Measurements from ENCODE around the gene AXIN1. TPM values are rescaled to one million over a fixed set of nuclear protein-coding genes. Genes with fewer than 3 reads are reported as not detected.

The AXIN1 gene
- total RNA-seq, 1 donor from 2014 or later = 27.0 TPM

- H3K9me3 ChIP-seq (ENCODE audit: insufficient read depth, low read depth, low read length) = no peaks in the 10 kb centered on the region
- FAIRE-seq (no peak), DNase-seq (ENCODE audit: low read depth) (no peak)
- H3K27ac ChIP-seq (ENCODE audit: low read depth, low read length) = peak within 1 kb of the TSS; percentile 19
- peaks cover 8% of the 10 kb centered on the region for H3K4me1 ChIP-seq (ENCODE audit: insufficient read depth, low read length)
- no peak for TF ChIP-seq EZH2 (IDR thresholded peaks at IDR 0.05; ENCODE audit: insufficient read depth, low read length)
- no peak for TF ChIP-seq CTCF (IDR thresholded peaks at IDR 0.05; ENCODE audit: insufficient read depth, low read depth, low read length)
- Mint-ChIP-seq H3K9me3 (ENCODE audit: unreplicated experiment) (no peaks in the 10 kb centered on the region), H3K4me1 (ENCODE audit: low read depth, unreplicated experiment) (no peaks in the 10 kb centered on the region), H3K27ac (ENCODE audit: unreplicated experiment) (peak within 1 kb of the TSS; percentile 95), H3K27me3 (ENCODE audit: low read depth, unreplicated experiment) (no peaks in the 10 kb centered on the region), H3K4me3 (ENCODE audit: unreplicated experiment) (peak within 1 kb of the TSS; percentile 92), H3K36me3 (ENCODE audit: low read depth, unreplicated experiment) (peaks cover 2% of the 10 kb centered on the region)
- peak within 1 kb of the TSS; percentile 73 for H3K9ac ChIP-seq (ENCODE audit: low read length)
- peak within 1 kb of the TSS; percentile 57 for H3K4me3 ChIP-seq (ENCODE audit: insufficient read depth, low read depth, low read length)
- H3K4me2 ChIP-seq (ENCODE audit: low read length) = peak within 1 kb of the TSS; percentile 96
- no peaks in the 10 kb centered on the region for H3K36me3 ChIP-seq (ENCODE audit: insufficient read depth, low read length)
- H3K27me3 ChIP-seq (ENCODE audit: insufficient read depth, low read length) = no peaks in the 10 kb centered on the region
- peaks cover 7% of the 10 kb centered on the region for H3K79me2 ChIP-seq (ENCODE audit: insufficient read depth, low read length)
- H4K20me1 ChIP-seq (ENCODE audit: insufficient read depth, low read length) = peaks cover 25% of the 10 kb centered on the region
- peak within 1 kb of the TSS; percentile 88 for H2AFZ ChIP-seq (ENCODE audit: low read depth, low read length)
Observed at GRCh38 chr16:397135-397661, 44.7 kb upstream of the AXIN1 start, which contains the start of gene NME4. Gene NME4 (plus strand): TSS chr16:397199. CDS start chr16:397223, 24 bp downstream.

GRCh38 chr16:396605-397004 is 44.1 kb upstream of the AXIN1 start:
- peak overlapping the region; percentile 96 for H3K4me2 ChIP-seq (ENCODE audit: low read length)
- H2AFZ ChIP-seq (ENCODE audit: low read depth, low read length) = peak overlapping the region; percentile 88
- Mint-ChIP-seq H3K4me1 (ENCODE audit: low read depth, unreplicated experiment) (no peaks in the 10 kb centered on the region), H3K27me3 (ENCODE audit: low read depth, unreplicated experiment) (no peaks in the 10 kb centered on the region), H3K36me3 (ENCODE audit: low read depth, unreplicated experiment) (peaks cover 2% of the 10 kb centered on the region), H3K27ac (ENCODE audit: unreplicated experiment) (peak overlapping the region; percentile 95), H3K4me3 (ENCODE audit: unreplicated experiment) (peak overlapping the region; percentile 92), H3K9me3 (ENCODE audit: unreplicated experiment) (no peaks in the 10 kb centered on the region)
- DNase-seq (ENCODE audit: low read depth) (peak; percentile 35), FAIRE-seq (no peak)
- peaks cover 4% of the 10 kb centered on the region for H3K9me3 ChIP-seq (ENCODE audit: insufficient read depth, low read depth, low read length)
- H3K4me1 ChIP-seq (ENCODE audit: insufficient read depth, low read length) = peaks cover 8% of the 10 kb centered on the region
- H3K9ac ChIP-seq (ENCODE audit: low read length) = peak overlapping the region; percentile 60
- peaks cover 7% of the 10 kb centered on the region for H3K79me2 ChIP-seq (ENCODE audit: insufficient read depth, low read length)
- no peaks in the 10 kb centered on the region for H3K27me3 ChIP-seq (ENCODE audit: insufficient read depth, low read length)
- H3K36me3 ChIP-seq (ENCODE audit: insufficient read depth, low read length) = no peaks in the 10 kb centered on the region
- no peak overlapping the region for H3K27ac ChIP-seq (ENCODE audit: low read depth, low read length)
- H4K20me1 ChIP-seq (ENCODE audit: insufficient read depth, low read length) = peaks cover 25% of the 10 kb centered on the region
- H3K4me3 ChIP-seq (ENCODE audit: insufficient read depth, low read depth, low read length) = peak overlapping the region; percentile 56
- TF ChIP-seq EZH2 (IDR thresholded peaks at IDR 0.05; ENCODE audit: insufficient read depth, low read length) (no peak), CTCF (IDR thresholded peaks at IDR 0.05; ENCODE audit: insufficient read depth, low read depth, low read length) (no peak)

GRCh38 chr16:396199-396598 is 43.7 kb upstream of the AXIN1 start:
- Mint-ChIP-seq H3K36me3 (ENCODE audit: low read depth, unreplicated experiment) (peaks cover 2% of the 10 kb centered on the region), H3K9me3 (ENCODE audit: unreplicated experiment) (no peaks in the 10 kb centered on the region), H3K27ac (ENCODE audit: unreplicated experiment) (peak overlapping the region; percentile 95), H3K4me1 (ENCODE audit: low read depth, unreplicated experiment) (no peaks in the 10 kb centered on the region), H3K4me3 (ENCODE audit: unreplicated experiment) (peak overlapping the region; percentile 92), H3K27me3 (ENCODE audit: low read depth, unreplicated experiment) (no peaks in the 10 kb centered on the region)
- Histone ChIP-seq H3K9me3 (ENCODE audit: insufficient read depth, low read depth, low read length) (peaks cover 4% of the 10 kb centered on the region), H3K4me1 (ENCODE audit: insufficient read depth, low read length) (peaks cover 8% of the 10 kb centered on the region), H3K4me2 (ENCODE audit: low read length) (peak overlapping the region; percentile 96), H3K4me3 (ENCODE audit: insufficient read depth, low read depth, low read length) (peak overlapping the region; percentile 56), H3K27me3 (ENCODE audit: insufficient read depth, low read length) (no peaks in the 10 kb centered on the region), H4K20me1 (ENCODE audit: insufficient read depth, low read length) (peaks cover 25% of the 10 kb centered on the region), H3K27ac (ENCODE audit: low read depth, low read length) (no peak overlapping the region), H3K9ac (ENCODE audit: low read length) (no peak overlapping the region), H3K79me2 (ENCODE audit: insufficient read depth, low read length) (peaks cover 7% of the 10 kb centered on the region), H3K36me3 (ENCODE audit: insufficient read depth, low read length) (no peaks in the 10 kb centered on the region), H2AFZ (ENCODE audit: low read depth, low read length) (peak overlapping the region; percentile 88)
- TF ChIP-seq EZH2 (IDR thresholded peaks at IDR 0.05; ENCODE audit: insufficient read depth, low read length) = no peak
- TF ChIP-seq CTCF (IDR thresholded peaks at IDR 0.05; ENCODE audit: insufficient read depth, low read depth, low read length) = no peak
- no peak for DNase-seq (ENCODE audit: low read depth)
- FAIRE-seq = no peak
